ENCODE measurements around the gene TMEM163. TPM values are rescaled to one million over a fixed set of nuclear protein-coding genes. Genes with fewer than 3 reads are reported as not detected.

The TMEM163 gene
- total RNA-seq, 2 experiments from 2014 or later = not detected

DNA sequence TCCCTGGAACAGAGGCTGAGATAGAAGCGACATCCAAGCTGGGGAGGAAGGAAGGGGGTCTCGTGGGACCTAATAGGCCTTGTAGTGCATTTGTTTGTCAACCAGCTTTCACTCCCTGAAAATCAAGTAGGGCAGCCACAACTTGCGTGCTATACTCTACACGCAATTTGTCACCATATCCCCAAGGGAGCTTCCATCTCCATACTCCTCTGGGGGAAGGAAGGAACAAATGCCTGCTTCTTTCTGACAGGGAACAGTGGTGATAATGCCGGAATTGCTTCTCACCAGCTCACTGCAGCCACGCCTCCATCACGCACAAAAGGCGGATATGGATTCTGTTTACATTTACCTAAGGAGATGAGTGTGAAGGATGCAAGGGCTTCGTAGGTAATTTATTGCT, 213.4 kb downstream of the TMEM163 start:
- H3K27ac Mint-ChIP-seq = no peak overlapping the region
- ChIA-PET CTCF (no interaction called here), POLR2A (no interaction called here)
- TF ChIP-seq, protein P1, sequence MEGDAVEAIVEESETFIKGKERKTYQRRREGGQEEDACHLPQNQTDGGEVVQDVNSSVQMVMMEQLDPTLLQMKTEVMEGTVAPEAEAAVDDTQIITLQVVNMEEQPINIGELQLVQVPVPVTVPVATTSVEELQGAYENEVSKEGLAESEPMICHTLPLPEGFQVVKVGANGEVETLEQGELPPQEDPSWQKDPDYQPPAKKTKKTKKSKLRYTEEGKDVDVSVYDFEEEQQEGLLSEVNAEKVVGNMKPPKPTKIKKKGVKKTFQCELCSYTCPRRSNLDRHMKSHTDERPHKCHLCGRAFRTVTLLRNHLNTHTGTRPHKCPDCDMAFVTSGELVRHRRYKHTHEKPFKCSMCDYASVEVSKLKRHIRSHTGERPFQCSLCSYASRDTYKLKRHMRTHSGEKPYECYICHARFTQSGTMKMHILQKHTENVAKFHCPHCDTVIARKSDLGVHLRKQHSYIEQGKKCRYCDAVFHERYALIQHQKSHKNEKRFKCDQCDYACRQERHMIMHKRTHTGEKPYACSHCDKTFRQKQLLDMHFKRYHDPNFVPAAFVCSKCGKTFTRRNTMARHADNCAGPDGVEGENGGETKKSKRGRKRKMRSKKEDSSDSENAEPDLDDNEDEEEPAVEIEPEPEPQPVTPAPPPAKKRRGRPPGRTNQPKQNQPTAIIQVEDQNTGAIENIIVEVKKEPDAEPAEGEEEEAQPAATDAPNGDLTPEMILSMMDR (IDR thresholded peaks at IDR 0.05) = no peak
- no peaks in the 10 kb centered on the region for H3K27me3 Mint-ChIP-seq
- ATAC-seq (no peak), DNase-seq (no peak)
- H3K36me3 Mint-ChIP-seq (ENCODE audit: low read depth) = no peaks in the 10 kb centered on the region
- no peaks in the 10 kb centered on the region for H3K9me3 Mint-ChIP-seq
- intact Hi-C loops (cut with micrococcal nuclease) = no loop called here
- no peaks in the 10 kb centered on the region for H3K4me1 Mint-ChIP-seq (ENCODE audit: low read depth)
- no peak overlapping the region for H3K4me3 Mint-ChIP-seq

DNA sequence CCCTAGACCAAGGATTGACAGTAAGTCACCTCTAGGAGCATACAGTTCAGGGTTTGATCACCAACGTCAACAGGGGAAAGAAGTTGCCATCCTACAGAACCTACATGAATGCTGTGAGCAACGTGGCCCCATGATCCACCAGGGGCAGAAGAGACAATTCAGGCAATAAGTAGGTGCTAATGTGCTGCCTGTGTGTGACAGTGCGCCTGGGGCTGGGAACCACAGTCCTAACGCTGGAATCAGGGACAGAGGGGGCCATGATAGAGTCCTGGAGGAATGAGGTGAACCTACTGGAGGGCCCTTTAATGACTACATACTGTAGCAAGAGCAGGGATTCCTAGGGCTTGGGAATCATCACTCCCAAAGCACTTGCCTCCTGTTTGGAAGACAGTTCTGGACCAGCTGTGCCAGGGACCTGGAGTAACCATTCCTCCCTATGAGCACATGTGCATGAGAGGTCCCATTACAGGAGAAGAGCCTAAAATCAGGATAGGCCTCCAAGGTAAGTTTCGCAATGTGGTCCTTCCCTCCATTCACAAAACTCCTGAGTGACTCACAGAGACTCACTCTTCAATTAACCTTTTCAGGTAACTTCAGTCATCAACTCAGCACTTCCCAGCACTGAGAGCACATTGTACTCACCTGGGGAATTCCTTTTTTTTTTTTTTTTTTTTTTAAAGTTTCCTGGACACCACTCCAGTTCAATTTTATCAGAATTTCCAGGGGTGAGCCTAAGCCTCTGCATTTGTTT, 214.0 kb downstream of the TMEM163 start:
- intact Hi-C loops (cut with micrococcal nuclease) = no loop called here
- ChIA-PET CTCF (no interaction called here), POLR2A (no interaction called here)
- H3K4me1 Mint-ChIP-seq (ENCODE audit: low read depth) = no peaks in the 10 kb centered on the region
- DNase-seq (no peak), ATAC-seq (no peak)
- no peak overlapping the region for H3K4me3 Mint-ChIP-seq
- H3K27ac Mint-ChIP-seq = no peak overlapping the region
- TF ChIP-seq, protein P1 (IDR thresholded peaks at IDR 0.05) = no peak
- no peaks in the 10 kb centered on the region for H3K36me3 Mint-ChIP-seq (ENCODE audit: low read depth)
- no peaks in the 10 kb centered on the region for H3K27me3 Mint-ChIP-seq
- no peaks in the 10 kb centered on the region for H3K9me3 Mint-ChIP-seq

DNA sequence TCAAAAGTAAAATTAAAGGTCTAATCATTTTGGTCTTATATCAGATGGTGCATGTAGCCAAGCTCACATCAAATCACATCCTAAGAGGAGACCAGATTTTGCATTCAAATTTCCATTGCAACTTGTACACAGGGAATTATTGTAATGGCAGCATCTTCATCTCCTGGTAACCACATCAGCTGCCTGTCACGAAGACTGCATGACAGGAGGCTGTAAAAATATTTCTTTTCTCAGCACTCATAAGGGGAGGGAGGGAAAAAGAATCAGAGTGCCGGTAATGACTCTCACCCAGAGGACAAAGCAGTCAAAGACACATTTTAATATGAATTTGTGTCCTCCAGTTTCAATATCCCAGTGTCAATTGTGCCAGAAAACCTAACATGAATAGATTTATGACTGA, 216.7 kb downstream of the TMEM163 start:
- ChIA-PET CTCF (no interaction called here), POLR2A (no interaction called here)
- no peaks in the 10 kb centered on the region for H3K9me3 Mint-ChIP-seq
- intact Hi-C loops (cut with micrococcal nuclease) = no loop called here
- no peaks in the 10 kb centered on the region for H3K4me1 Mint-ChIP-seq (ENCODE audit: low read depth)
- H3K36me3 Mint-ChIP-seq (ENCODE audit: low read depth) = no peaks in the 10 kb centered on the region
- DNase-seq = no peak
- no peak overlapping the region for H3K27ac Mint-ChIP-seq
- no peak overlapping the region for H3K4me3 Mint-ChIP-seq
- ATAC-seq = no peak
- TF ChIP-seq, protein P1 (IDR thresholded peaks at IDR 0.05) = no peak
- H3K27me3 Mint-ChIP-seq = no peaks in the 10 kb centered on the region

DNA sequence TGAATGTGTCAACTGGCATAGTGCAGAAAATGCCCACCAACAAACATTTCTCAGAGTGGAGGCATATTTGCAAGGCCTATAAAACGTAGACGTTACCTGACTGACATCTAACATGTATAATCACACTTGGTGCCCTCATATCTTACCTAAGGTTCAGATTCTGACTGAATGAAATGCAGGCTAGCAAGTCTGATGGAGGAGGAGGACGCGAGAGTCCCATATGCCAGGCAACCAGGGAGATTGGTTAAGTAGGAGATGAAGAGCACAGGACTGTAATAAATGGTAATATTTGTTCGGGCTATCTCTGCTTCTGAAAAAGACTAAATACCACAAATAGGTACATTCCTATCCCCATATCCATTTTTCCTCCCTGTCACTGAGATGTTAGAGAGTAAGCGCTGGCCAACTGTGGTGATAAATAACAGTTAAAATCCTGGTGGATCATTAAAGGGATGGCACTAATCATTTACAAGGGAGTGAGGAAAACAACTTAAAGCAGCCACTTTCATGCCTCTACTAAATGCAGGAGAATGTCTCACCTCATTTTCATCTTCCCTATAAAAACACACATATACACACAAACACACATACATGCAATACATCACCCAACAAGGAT, 217.2 kb downstream of the TMEM163 start:
- DNase-seq (no peak), ATAC-seq (no peak)
- POLR2A ChIA-PET = no interaction called here
- intact Hi-C loops (cut with micrococcal nuclease) = no loop called here
- CTCF ChIA-PET = no interaction called here
- Mint-ChIP-seq H3K9me3 (no peaks in the 10 kb centered on the region), H3K4me3 (no peak overlapping the region), H3K36me3 (ENCODE audit: low read depth) (no peaks in the 10 kb centered on the region), H3K27ac (no peak overlapping the region), H3K4me1 (ENCODE audit: low read depth) (no peaks in the 10 kb centered on the region), H3K27me3 (no peaks in the 10 kb centered on the region)
- TF ChIP-seq, protein P1 (IDR thresholded peaks at IDR 0.05) = no peak

DNA sequence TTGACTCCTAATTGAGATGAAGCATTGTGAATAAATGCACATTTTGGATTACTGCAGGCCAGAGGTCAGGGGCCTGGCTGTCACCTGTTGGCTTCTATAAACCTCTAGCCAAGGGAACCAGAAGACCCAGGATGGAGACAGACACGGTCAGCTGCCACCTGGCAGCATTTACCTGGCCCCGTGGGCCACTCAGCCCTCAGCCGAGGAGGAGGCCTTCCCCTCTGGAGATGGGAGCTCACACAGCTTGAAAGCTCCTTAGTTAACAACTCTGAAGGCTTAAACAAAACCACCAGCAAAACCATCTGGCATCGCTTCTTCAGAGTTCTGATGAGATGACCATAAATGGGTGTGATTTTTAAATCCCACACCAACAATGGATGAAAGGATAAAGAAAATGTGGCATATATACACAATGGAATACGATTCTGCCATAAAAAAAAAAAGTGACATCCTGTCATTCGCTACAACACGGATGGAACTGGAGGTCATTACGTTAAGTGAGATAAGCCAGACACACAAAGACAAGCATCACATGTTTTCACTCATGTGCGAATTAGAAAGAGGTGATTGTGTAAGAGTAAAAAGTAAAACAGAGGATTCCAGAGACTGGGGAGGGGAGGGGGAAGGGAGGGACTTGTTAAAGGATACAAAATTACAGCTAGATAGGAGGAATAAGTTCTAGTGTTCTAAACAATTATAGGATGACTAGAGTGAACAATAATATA, 218.4 kb downstream of the TMEM163 start:
- no peak for ATAC-seq
- Mint-ChIP-seq H3K4me3 (no peak overlapping the region), H3K27ac (no peak overlapping the region), H3K27me3 (no peaks in the 10 kb centered on the region), H3K36me3 (ENCODE audit: low read depth) (no peaks in the 10 kb centered on the region), H3K4me1 (ENCODE audit: low read depth) (no peaks in the 10 kb centered on the region), H3K9me3 (no peaks in the 10 kb centered on the region)
- no peak for DNase-seq
- intact Hi-C loops (cut with micrococcal nuclease) = no loop called here
- POLR2A ChIA-PET = no interaction called here
- TF ChIP-seq, protein P1 (IDR thresholded peaks at IDR 0.05) = no peak
- CTCF ChIA-PET = no interaction called here
